Measurements from ENCODE around the gene CD83. TPM values are rescaled to one million over a fixed set of nuclear protein-coding genes. Genes with fewer than 3 reads are reported as not detected.

CD83 gene
- total and polyA plus RNA-seq, 2 of the 4 experiments (the other 2 are of a cell fraction) = 2.0 to 2.5 TPM

GRCh38 chr6:14151773-14152172 lies 34.2 kb downstream of the CD83 start:
- TF ChIP-seq RCOR1 (IDR thresholded peaks at IDR 0.05; ENCODE audit: insufficient replicate concordance, low read length) (no peak), MXI1 (IDR thresholded peaks at IDR 0.05; ENCODE audit: borderline replicate concordance, low read depth, low read length) (no peak), RFX5 (IDR thresholded peaks at IDR 0.05; ENCODE audit: low read depth, low read length) (no peak), CHD1 (IDR thresholded peaks at IDR 0.05; ENCODE audit: low read depth, low read length) (no peak), MAZ (IDR thresholded peaks at IDR 0.05; ENCODE audit: borderline replicate concordance, low read depth, low read length) (no peak), RAD21 (IDR thresholded peaks at IDR 0.05; ENCODE audit: low read length) (no peak)
- Histone ChIP-seq H2AFZ (replicated peaks; ENCODE audit: low read length, poor library complexity) (no peak overlapping the region), H4K20me1 (ENCODE audit: insufficient read depth, low read length) (no peaks in the 10 kb centered on the region), H2BK5ac (ENCODE audit: low read depth, low read length, poor library complexity, severe bottlenecking) (no peak overlapping the region), H2BK20ac (ENCODE audit: low read depth, low read length) (no peak overlapping the region), H4K91ac (ENCODE audit: insufficient read depth, low read depth, low read length) (no peak overlapping the region), H4K5ac (ENCODE audit: low read depth, low read length) (no peak overlapping the region), H3K79me1 (ENCODE audit: low read depth in 1 of 2, low read length in 2 of 2) (no peaks in the 10 kb centered on the region), H2BK120ac (ENCODE audit: low read depth, low read length) (no peak overlapping the region), H3K36me3 (ENCODE audit: control insufficient read depth, insufficient read depth, low read length) (no peaks in the 10 kb centered on the region), H3K4me3 (ENCODE audit: insufficient read depth, low read depth, low read length) (no peak overlapping the region), H2BK15ac (ENCODE audit: low read depth, low read length) (no peak overlapping the region), H3K9me3 (ENCODE audit: control insufficient read depth, insufficient read depth, low read length) (no peaks in the 10 kb centered on the region), H3K27me3 (ENCODE audit: control insufficient read depth, insufficient read depth, low read length) (peaks cover 42% of the 10 kb centered on the region), H4K8ac (ENCODE audit: low read depth in 2 of 2, low read length in 2 of 2) (no peak overlapping the region), H3K18ac (ENCODE audit: low read depth, low read length) (no peak overlapping the region), H3K4me1 (ENCODE audit: control insufficient read depth, insufficient read depth, low read length) (no peaks in the 10 kb centered on the region), H3K27ac (ENCODE audit: insufficient read depth, low read length) (no peak overlapping the region), H3K14ac (replicated peaks; ENCODE audit: low read depth, low read length) (no peak overlapping the region), H2AK5ac (ENCODE audit: low read depth, low read length) (no peak overlapping the region), H3K4ac (ENCODE audit: low read depth, low read length) (no peak overlapping the region), H3K9ac (ENCODE audit: low read depth, low read length) (no peak overlapping the region), H3K4me2 (ENCODE audit: low read depth, low read length) (no peak overlapping the region), H2AK9ac (replicated peaks; ENCODE audit: low read depth, low read length, poor library complexity) (no peak overlapping the region), H3K9me1 (ENCODE audit: insufficient read depth, low read length) (no peaks in the 10 kb centered on the region), H3K56ac (ENCODE audit: extremely low read depth, insufficient read depth, low read length) (no peak overlapping the region), H3K23ac (ENCODE audit: low read depth, low read length) (no peak overlapping the region)
- in situ Hi-C loops (cut with MboI; ENCODE audit: low sequenced_read_pairs) = no loop called here
- whole genome bisulfite sequencing, 2 experiments (ENCODE audit: extremely low coverage in 2 of 2, insufficient read length in 1 of 2) = no CpG with 5 or more reads among the region's 1 CpG
- ATAC-seq (ENCODE audit: low read depth) (no peak), DNase-seq (no peak)
- CTCF ChIA-PET = interaction anchor here (0.6 kb wide), 1 partner anchor 247 kb away, joined by 3 read pairs; no protein-coding TSS in a partner anchor
- dilution Hi-C loops (cut with HindIII; ENCODE audit: low sequenced_read_pairs, unreplicated experiment) = no loop called here
- POLR2A ChIA-PET (ENCODE audit: unreplicated experiment) = interaction anchor here (0.6 kb wide), 1 partner anchor 10 kb away, joined by 3 read pairs; no protein-coding TSS in a partner anchor
- BruUV-seq (replicated peaks) = no TSS peak
- intact Hi-C loops (cut with micrococcal nuclease) = no loop called here

Data from IMR-90 (cell line).